HepG2 (cell line): ENCODE data around the gene GRIK4. TPM values are rescaled to one million over a fixed set of nuclear protein-coding genes. Genes with fewer than 3 reads are reported as not detected.

ENCODE experiments used
- ARID5B ChIP-seq: IDR thresholded peaks from 2 replicates; pipeline ENCODE4 v1.4.0; 2020; ENCODE audit warnings: mild to moderate bottlenecking, missing genetic modification reagents
- ARNT ChIP-seq: fragments of 450-650 bp; IDR thresholded peaks from 2 replicates; pipeline ENCODE4 v1.6.1; 2017
- DR1 ChIP-seq: sonication (generic); formaldehyde crosslinking; IDR thresholded peaks from 2 replicates; pipeline ENCODE4 v1.8.0; 2021; ENCODE audit warnings: mild to moderate bottlenecking, missing genetic modification reagents, inconsistent platforms
- FOXM1 ChIP-seq: sonication (generic); formaldehyde crosslinking; IDR thresholded peaks from 2 replicates; pipeline ENCODE4 v1.5.0; 2020; ENCODE audit warnings: missing genetic modification reagents
- JDP2 ChIP-seq: sonication (generic); formaldehyde crosslinking; IDR thresholded peaks from 2 replicates; pipeline ENCODE4 v1.8.1; 2022; ENCODE audit warnings: missing genetic modification reagents, borderline replicate concordance
- KDM4B ChIP-seq: sonication (generic); formaldehyde crosslinking; IDR thresholded peaks from 2 replicates; pipeline ENCODE4 v1.4.0; 2020; ENCODE audit warnings: missing genetic modification reagents
- SALL2 ChIP-seq: sonication (generic); formaldehyde crosslinking; IDR thresholded peaks from 2 replicates; pipeline ENCODE4 v1.8.1; 2023; ENCODE audit warnings: mild to moderate bottlenecking, missing genetic modification reagents, inconsistent platforms
- SMYD3 ChIP-seq: sonication (generic); formaldehyde crosslinking; IDR thresholded peaks from 2 replicates; pipeline ENCODE4 v1.8.1; 2023; ENCODE audit warnings: mild to moderate bottlenecking, missing genetic modification reagents
- USF2 ChIP-seq, 2 experiments: sonication (generic) in 1 of 2; formaldehyde crosslinking in 1 of 2; IDR thresholded peaks; 2 replicates each; pipeline versions ENCODE4 v1.5.1 to v1.6.1; 2011 to 2020; ENCODE audit warnings: borderline replicate concordance in 1 of 2, low read depth in 1 of 2, low read length in 1 of 2, mild to moderate bottlenecking in 1 of 2, missing genetic modification reagents in 1 of 2, moderate library complexity in 1 of 2
- ZBTB43 ChIP-seq: sonication (generic); formaldehyde crosslinking; conservative IDR thresholded peaks from 2 replicates; pipeline ENCODE4 v1.4.0; 2020; ENCODE audit warnings: missing genetic modification reagents
- ZNF20 ChIP-seq: sonication (generic); formaldehyde crosslinking; IDR thresholded peaks from 2 replicates; pipeline ENCODE4 v1.4.0; 2020; ENCODE audit warnings: mild to moderate bottlenecking, moderate library complexity, missing genetic modification reagents
- ZNF646 ChIP-seq: sonication (generic); formaldehyde crosslinking; IDR thresholded peaks from 2 replicates; pipeline ENCODE4 v1.9.0; 2021; ENCODE audit warnings: mild to moderate bottlenecking, missing genetic modification reagents
- ZNF775 ChIP-seq: sonication (generic); formaldehyde crosslinking; IDR thresholded peaks from 2 replicates; pipeline ENCODE4 v1.4.0; 2020; ENCODE audit warnings: missing genetic modification reagents, mild to moderate bottlenecking, moderate library complexity, borderline replicate concordance
- ZNF790 ChIP-seq: sonication (generic); formaldehyde crosslinking; IDR thresholded peaks from 2 replicates; pipeline ENCODE4 v1.8.0; 2022; ENCODE audit warnings: missing genetic modification reagents, mild to moderate bottlenecking, borderline replicate concordance
- polyA plus RNA-seq, 8 experiments: library from polyadenylated mRNA; depleted of rRNA in 3 of 8; stranded (reverse) in 7 of 8; unstranded in 1 of 8; fragments of >200 nt; fragmentation: Illumina TruSeq in 4 of 8; extraction: Trizol in 4 of 8; gene quantifications; 2 replicates each; pipeline versions ENCODE4 v1.2.1 to v1.2.3, GENCODE V29; 2011 to 2016; ENCODE audit warnings: low read depth in 4 of 8, missing spikeins in 1 of 8, mixed read lengths in 1 of 8; ENCODE audit not compliant: insufficient read depth in 1 of 8
- total RNA-seq, 5 experiments: library from RNA; depleted of rRNA; stranded (reverse); fragments of >200 nt; fragmentation: Illumina TruSeq; extraction: Trizol; gene quantifications; 2 replicates each; pipeline ENCODE4 v1.2.3, GENCODE V29; 2016; ENCODE audit warnings: low read depth in 1 of 5

The GRIK4 gene
- total and polyA plus RNA-seq, 2 of the 13 experiments (the other 11 are each of a cell fraction or from before 2014, with no cell fraction given), result 0.04 to 0.07 TPM

GRCh38 chr11:120652705-120653335 is 141.3 kb downstream of the GRIK4 start (continued):
- TF ChIP-seq ZNF646 (CRISPR knock-in tag) (no peak), ZNF20 (no peak), ARID5B (CRISPR knock-in tag) (no peak), KDM4B (no peak), ZBTB43 (CRISPR knock-in tag) (no peak), ZNF775 (no peak), ZNF790 (CRISPR knock-in tag) (no peak), USF2 (IDR thresholded peaks at IDR 0.05; ENCODE audit: low read depth, low read length) (no peak), USF2 (CRISPR knock-in tag; IDR thresholded peaks at IDR 0.05; ENCODE audit: borderline replicate concordance) (no peak), ARNT (no peak), SMYD3 (CRISPR knock-in tag) (no peak), JDP2 (CRISPR knock-in tag) (no peak), FOXM1 (CRISPR knock-in tag) (no peak), SALL2 (no peak), DR1 (CRISPR knock-in tag) (no peak)
